HCT116 (cell line): ENCODE measurements around the gene SLC22A5. TPM values are rescaled to one million over a fixed set of nuclear protein-coding genes. Genes with fewer than 3 reads are reported as not detected.

Experiments
- ATAC-seq: fragments of 200-7000 bp; cut with Tn5 transposase; 2 replicates; pipeline ENCODE4 v1.9.1; 2020; ENCODE audit warnings: mild to moderate bottlenecking, moderate library complexity
- BruUV-seq: library from RNA; stranded (reverse); fragments of 400-500 nt; replicated peaks from 2 replicates; lab custom pipeline; 2021; lab: Mats Ljungman, UMichigan
- CTCF ChIA-PET: fragments of 300-600 bp; sonication (Branson Sonifier 250); formaldehyde crosslinking; loops from one replicate; lab custom pipeline; 2021; ENCODE audit warnings: antibody characterized with exemption; lab: Charles Lee
- POLR2A ChIA-PET: fragments of 300-600, 350-600 bp; sonication (Branson Sonifier 250); formaldehyde crosslinking; loops from one replicate; lab custom pipeline; 2021; ENCODE audit warnings: antibody characterized with exemption; lab: Charles Lee
- RAD21 ChIA-PET, 2 experiments: fragments of 300-600 bp; sonication (Branson Sonifier 250); formaldehyde crosslinking; loops; one replicate each; lab custom pipeline; 2023; ENCODE audit warnings: low total read pairs in 2 of 2; ENCODE audit not compliant: uncharacterized antibody in 2 of 2, unreplicated experiment in 2 of 2, low non-redundant PET in 1 of 2; lab: Charles Lee
- DNase-seq: peaks from one replicate; pipeline ENCODE4 v3.0.0-alpha.2; 2010; ENCODE audit warnings: low read depth, low spot score
- H2AFZ ChIP-seq: fragments of 200-600 bp; shearing (Covaris generic), sonication (generic); 2 replicates; pipeline ENCODE4 v1.6.1; 2017; ENCODE audit warnings: low read depth, mixed run types, mixed read lengths, antibody characterized with exemption, low read length; ENCODE audit not compliant: poor library complexity, severe bottlenecking
- H3K27ac ChIP-seq: 2 replicates; pipeline ENCODE4 v1.5.1; 2012; ENCODE audit warnings: low read depth, low read length
- H3K27me3 ChIP-seq: fragments of 200-600 bp; sonication (generic); 2 replicates; pipeline ENCODE4 v1.6.1; 2016; ENCODE audit warnings: mixed run types, low read length, mixed read lengths; ENCODE audit not compliant: insufficient read depth
- H3K36me3 ChIP-seq, 2 experiments: fragments of 200-500 bp in 1 of 2; fragments of 200-600 bp in 1 of 2; sonication (Bioruptor generic) in 1 of 2; sonication (generic) in 1 of 2; 2 replicates each; pipeline versions ENCODE4 v1.5.1 to v1.6.1; 2014 to 2016; ENCODE audit warnings: low read length in 2 of 2, inconsistent platforms in 1 of 2, mixed read lengths in 1 of 2, mixed run types in 1 of 2; ENCODE audit not compliant: insufficient read depth in 2 of 2, control insufficient read depth in 1 of 2
- H3K4me1 ChIP-seq, 2 experiments: fragments of 200-600 bp in 1 of 2; sonication (generic) in 1 of 2; 2 replicates each; pipeline versions ENCODE4 v1.5.1 to v1.6.1; 2012 to 2017; ENCODE audit warnings: low read length in 2 of 2, inconsistent platforms in 1 of 2, mild to moderate bottlenecking in 1 of 2, mixed read lengths in 1 of 2, mixed run types in 1 of 2, moderate library complexity in 1 of 2; ENCODE audit not compliant: insufficient read depth in 2 of 2, control insufficient read depth in 1 of 2
- H3K4me2 ChIP-seq: fragments of 200-600 bp; sonication (generic); 2 replicates; pipeline ENCODE4 v1.6.1; 2017; ENCODE audit warnings: mixed run types, low read length, mixed read lengths
- H3K4me3 ChIP-seq, 2 experiments: fragments of 200-600 bp in 1 of 2; sonication (generic) in 1 of 2; replicated peaks in 1 of 2; 2 replicates each; pipeline ENCODE4 v1.5.1; 2011 to 2016; ENCODE audit warnings: low read length in 2 of 2, control low read depth in 1 of 2, low read depth in 1 of 2, mild to moderate bottlenecking in 1 of 2, mixed read lengths in 1 of 2, mixed run types in 1 of 2
- H3K79me2 ChIP-seq: fragments of 200-600 bp; sonication (generic); 2 replicates; pipeline ENCODE4 v1.6.1; 2017; ENCODE audit warnings: mild to moderate bottlenecking, mixed run types, low read length, moderate library complexity, mixed read lengths; ENCODE audit not compliant: insufficient read depth
- H3K9ac ChIP-seq: fragments of 200-600 bp; sonication (generic); 2 replicates; pipeline ENCODE4 v1.6.1; 2016; ENCODE audit warnings: low read length, mixed read lengths
- H3K9me2 ChIP-seq: fragments of 200-600 bp; sonication (generic), shearing (Covaris generic); 2 replicates; pipeline ENCODE4 v1.6.1; 2017; ENCODE audit warnings: mixed run types, mild to moderate bottlenecking, moderate library complexity; ENCODE audit not compliant: insufficient read depth
- H3K9me3 ChIP-seq, 2 experiments: fragments of 200-500 bp in 1 of 2; fragments of 200-600 bp in 1 of 2; sonication (Bioruptor generic) in 1 of 2; sonication (generic) in 1 of 2; 2 replicates each; pipeline ENCODE4 v1.6.1; 2014 to 2017; ENCODE audit warnings: low read length in 2 of 2, mixed read lengths in 2 of 2, inconsistent platforms in 1 of 2, low read depth in 1 of 2, mild to moderate bottlenecking in 1 of 2, mixed run types in 1 of 2, moderate library complexity in 1 of 2; ENCODE audit not compliant: control insufficient read depth in 1 of 2, insufficient read depth in 1 of 2
- H4K20me1 ChIP-seq: fragments of 200-600 bp; sonication (generic), shearing (Covaris generic); 2 replicates; pipeline ENCODE4 v1.6.1; 2017; ENCODE audit warnings: mixed run types, mild to moderate bottlenecking, moderate library complexity; ENCODE audit not compliant: insufficient read depth
- CBX3 ChIP-seq: IDR thresholded peaks from 2 replicates; pipeline ENCODE4 v1.6.1; 2012; ENCODE audit warnings: low read depth
- CEBPB ChIP-seq: IDR thresholded peaks from 2 replicates; pipeline ENCODE4 v1.6.1; 2012; ENCODE audit warnings: low read depth
- EGR1 ChIP-seq: IDR thresholded peaks from 2 replicates; pipeline ENCODE4 v1.6.1; 2012; ENCODE audit warnings: low read depth
- ELF1 ChIP-seq: IDR thresholded peaks from 2 replicates; pipeline ENCODE4 v1.6.1; 2012; ENCODE audit warnings: low read depth, borderline replicate concordance
- EZH2 ChIP-seq: fragments of 200-600 bp; sonication (generic); IDR thresholded peaks from 2 replicates; pipeline ENCODE4 v1.6.1; 2017; ENCODE audit warnings: antibody characterized with exemption, mixed run types
- EZH2phosphoT487 ChIP-seq: fragments of 200-600 bp; IDR thresholded peaks from 2 replicates; pipeline ENCODE4 v1.6.1; 2018; ENCODE audit warnings: antibody characterized with exemption, borderline replicate concordance
- FOSL1 ChIP-seq: IDR thresholded peaks from 2 replicates; pipeline ENCODE4 v1.6.1; 2012; ENCODE audit warnings: low read depth
- JUND ChIP-seq: IDR thresholded peaks from 2 replicates; pipeline ENCODE4 v1.6.1; 2012
- POLR2A ChIP-seq: IDR thresholded peaks from 2 replicates; pipeline ENCODE4 v1.7.0; 2011; ENCODE audit warnings: borderline replicate concordance; ENCODE audit not compliant: insufficient read depth, insufficient read length; ENCODE audit errors: extremely low read depth
- RAD21 ChIP-seq: IDR thresholded peaks from 2 replicates; pipeline ENCODE4 v1.6.1; 2012; ENCODE audit warnings: low read depth, mild to moderate bottlenecking
- SIN3A ChIP-seq: IDR thresholded peaks from 2 replicates; pipeline ENCODE4 v1.6.1; 2012; ENCODE audit warnings: low read depth
- SP1 ChIP-seq: IDR thresholded peaks from 2 replicates; pipeline ENCODE4 v1.6.1; 2012; ENCODE audit warnings: low read depth
- SRF ChIP-seq: IDR thresholded peaks from 2 replicates; pipeline ENCODE4 v1.6.1; 2012; ENCODE audit warnings: low read depth
- TCF7L2 ChIP-seq: IDR thresholded peaks from 2 replicates; pipeline ENCODE4 v1.7.0; 2011; ENCODE audit warnings: borderline replicate concordance, inconsistent platforms; ENCODE audit not compliant: insufficient read depth, insufficient read length; ENCODE audit errors: extremely low read depth
- YY1 ChIP-seq: IDR thresholded peaks from 2 replicates; pipeline ENCODE4 v1.6.1; 2011; ENCODE audit warnings: low read length, low read depth, moderate library complexity, mild to moderate bottlenecking; ENCODE audit not compliant: insufficient replicate concordance; ENCODE audit errors: extremely low read depth
- ZFX ChIP-seq: fragments of 450-650 bp; IDR thresholded peaks from 2 replicates; pipeline ENCODE4 v1.6.1; 2017
- intact Hi-C: fragments of 100-400 bp; cut with micrococcal nuclease; formaldehyde crosslinking; loops from 2 replicates; pipeline ENCODE4 v1.10.0; 2022
- total RNA-seq: library from RNA; stranded (reverse); gene quantifications from one replicate; pipeline ENCODE4 v1.2.1, GENCODE V29; 2021; ENCODE audit not compliant: unreplicated experiment
- TF ChIP-seq, protein P1 (sequence below): IDR thresholded peaks from 2 replicates; pipeline ENCODE4 v1.6.1; 2011; ENCODE audit warnings: mild to moderate bottlenecking, low read length, moderate library complexity; ENCODE audit not compliant: insufficient replicate concordance; ENCODE audit errors: extremely low read depth
- TF ChIP-seq, protein P2 (sequence below), 3 experiments: fragments of 200-600 bp in 1 of 3; sonication (generic) in 1 of 3; IDR thresholded peaks in 2 of 3; conservative IDR thresholded peaks in 1 of 3; 2 replicates each; pipeline ENCODE4 v1.5.1; 2012 to 2017; ENCODE audit warnings: low read depth in 2 of 3, low read length in 2 of 3, antibody characterized with exemption in 1 of 3, borderline replicate concordance in 1 of 3, control low read depth in 1 of 3, mild to moderate bottlenecking in 1 of 3, mixed read lengths in 1 of 3, mixed run types in 1 of 3, moderate library complexity in 1 of 3; ENCODE audit not compliant: insufficient read depth in 1 of 3
- TF ChIP-seq, protein P3 (sequence below): IDR thresholded peaks from 2 replicates; pipeline ENCODE4 v1.6.1; 2012; ENCODE audit warnings: low read depth

SLC22A5 gene
- total RNA-seq, 1 experiment from 2014 or later = 9.9 TPM

DNA sequence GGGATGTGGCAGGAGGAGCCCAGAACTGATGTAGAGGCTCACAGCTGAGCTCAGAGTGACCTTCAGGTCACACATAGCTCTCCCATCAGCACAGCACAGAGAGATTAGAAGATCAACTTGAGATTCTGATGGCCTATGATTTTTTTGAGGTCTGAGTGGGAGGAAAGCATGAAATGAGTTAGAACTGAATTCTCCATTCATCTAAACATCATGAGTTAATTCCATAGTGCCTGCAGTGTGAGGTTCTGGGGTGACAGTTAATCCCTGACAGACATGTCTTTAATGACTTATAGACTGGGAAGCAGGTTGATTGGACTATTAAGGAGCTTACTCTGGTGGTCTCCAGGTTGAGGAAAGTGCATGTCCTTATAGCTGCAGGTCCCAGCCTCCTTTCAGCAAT is 22.4 kb downstream of the SLC22A5 start:
- DNase-seq (no peak), ATAC-seq (no peak)
- Histone ChIP-seq H3K4me2 (no peak overlapping the region), H3K9me3 (no peaks in the 10 kb centered on the region), H3K27me3 (no peaks in the 10 kb centered on the region), H3K9ac (no peak overlapping the region), H3K36me3 (peaks cover 0 to 19% of the 10 kb centered on the region in 2 experiments; a peak in 2 of 4 replicates), H3K4me1 (peaks cover 39 to 45% of the 10 kb centered on the region in 2 experiments), H4K20me1 (no peaks in the 10 kb centered on the region), H2AFZ (no peak overlapping the region), H3K9me2 (no peaks in the 10 kb centered on the region), H3K4me3 (no peak overlapping the region), H3K27ac (no peak overlapping the region), H3K79me2 (no peaks in the 10 kb centered on the region)
- intact Hi-C loops = no loop called here
- POLR2A ChIA-PET = no interaction called here
- CTCF ChIA-PET = interaction anchor here (1.6 kb wide), 1 partner anchor 8 kb away, joined by 4 read pairs; no protein-coding TSS in a partner anchor
- TF ChIP-seq YY1 = no peak
- TF ChIP-seq SP1 = no peak
- TF ChIP-seq, protein P1, sequence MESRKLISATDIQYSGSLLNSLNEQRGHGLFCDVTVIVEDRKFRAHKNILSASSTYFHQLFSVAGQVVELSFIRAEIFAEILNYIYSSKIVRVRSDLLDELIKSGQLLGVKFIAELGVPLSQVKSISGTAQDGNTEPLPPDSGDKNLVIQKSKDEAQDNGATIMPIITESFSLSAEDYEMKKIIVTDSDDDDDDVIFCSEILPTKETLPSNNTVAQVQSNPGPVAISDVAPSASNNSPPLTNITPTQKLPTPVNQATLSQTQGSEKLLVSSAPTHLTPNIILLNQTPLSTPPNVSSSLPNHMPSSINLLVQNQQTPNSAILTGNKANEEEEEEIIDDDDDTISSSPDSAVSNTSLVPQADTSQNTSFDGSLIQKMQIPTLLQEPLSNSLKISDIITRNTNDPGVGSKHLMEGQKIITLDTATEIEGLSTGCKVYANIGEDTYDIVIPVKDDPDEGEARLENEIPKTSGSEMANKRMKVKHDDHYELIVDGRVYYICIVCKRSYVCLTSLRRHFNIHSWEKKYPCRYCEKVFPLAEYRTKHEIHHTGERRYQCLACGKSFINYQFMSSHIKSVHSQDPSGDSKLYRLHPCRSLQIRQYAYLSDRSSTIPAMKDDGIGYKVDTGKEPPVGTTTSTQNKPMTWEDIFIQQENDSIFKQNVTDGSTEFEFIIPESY = no peak
- no peak for TF ChIP-seq ZFX
- TF ChIP-seq ELF1 = no peak
- TF ChIP-seq TCF7L2 = no peak
- TF ChIP-seq SRF = no peak
- no peak for TF ChIP-seq EZH2
- TF ChIP-seq POLR2A = no peak
- no peak for TF ChIP-seq CEBPB
- TF ChIP-seq CBX3 = no peak
- TF ChIP-seq SIN3A = no peak
- TF ChIP-seq, protein P2, sequence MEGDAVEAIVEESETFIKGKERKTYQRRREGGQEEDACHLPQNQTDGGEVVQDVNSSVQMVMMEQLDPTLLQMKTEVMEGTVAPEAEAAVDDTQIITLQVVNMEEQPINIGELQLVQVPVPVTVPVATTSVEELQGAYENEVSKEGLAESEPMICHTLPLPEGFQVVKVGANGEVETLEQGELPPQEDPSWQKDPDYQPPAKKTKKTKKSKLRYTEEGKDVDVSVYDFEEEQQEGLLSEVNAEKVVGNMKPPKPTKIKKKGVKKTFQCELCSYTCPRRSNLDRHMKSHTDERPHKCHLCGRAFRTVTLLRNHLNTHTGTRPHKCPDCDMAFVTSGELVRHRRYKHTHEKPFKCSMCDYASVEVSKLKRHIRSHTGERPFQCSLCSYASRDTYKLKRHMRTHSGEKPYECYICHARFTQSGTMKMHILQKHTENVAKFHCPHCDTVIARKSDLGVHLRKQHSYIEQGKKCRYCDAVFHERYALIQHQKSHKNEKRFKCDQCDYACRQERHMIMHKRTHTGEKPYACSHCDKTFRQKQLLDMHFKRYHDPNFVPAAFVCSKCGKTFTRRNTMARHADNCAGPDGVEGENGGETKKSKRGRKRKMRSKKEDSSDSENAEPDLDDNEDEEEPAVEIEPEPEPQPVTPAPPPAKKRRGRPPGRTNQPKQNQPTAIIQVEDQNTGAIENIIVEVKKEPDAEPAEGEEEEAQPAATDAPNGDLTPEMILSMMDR (IDR thresholded peaks at IDR 0.05 in 2 of 3, conservative IDR thresholded peaks at IDR 0.05 in 1 of 3; ENCODE audit: borderline replicate concordance in 1 of 3, insufficient read depth in 1 of 3, low read depth in 2 of 3, low read length in 2 of 3) = no peak
- no peak for TF ChIP-seq JUND
- TF ChIP-seq EGR1 = no peak
- no peak for TF ChIP-seq EZH2phosphoT487
- no peak for TF ChIP-seq RAD21
- TF ChIP-seq, protein P3, sequence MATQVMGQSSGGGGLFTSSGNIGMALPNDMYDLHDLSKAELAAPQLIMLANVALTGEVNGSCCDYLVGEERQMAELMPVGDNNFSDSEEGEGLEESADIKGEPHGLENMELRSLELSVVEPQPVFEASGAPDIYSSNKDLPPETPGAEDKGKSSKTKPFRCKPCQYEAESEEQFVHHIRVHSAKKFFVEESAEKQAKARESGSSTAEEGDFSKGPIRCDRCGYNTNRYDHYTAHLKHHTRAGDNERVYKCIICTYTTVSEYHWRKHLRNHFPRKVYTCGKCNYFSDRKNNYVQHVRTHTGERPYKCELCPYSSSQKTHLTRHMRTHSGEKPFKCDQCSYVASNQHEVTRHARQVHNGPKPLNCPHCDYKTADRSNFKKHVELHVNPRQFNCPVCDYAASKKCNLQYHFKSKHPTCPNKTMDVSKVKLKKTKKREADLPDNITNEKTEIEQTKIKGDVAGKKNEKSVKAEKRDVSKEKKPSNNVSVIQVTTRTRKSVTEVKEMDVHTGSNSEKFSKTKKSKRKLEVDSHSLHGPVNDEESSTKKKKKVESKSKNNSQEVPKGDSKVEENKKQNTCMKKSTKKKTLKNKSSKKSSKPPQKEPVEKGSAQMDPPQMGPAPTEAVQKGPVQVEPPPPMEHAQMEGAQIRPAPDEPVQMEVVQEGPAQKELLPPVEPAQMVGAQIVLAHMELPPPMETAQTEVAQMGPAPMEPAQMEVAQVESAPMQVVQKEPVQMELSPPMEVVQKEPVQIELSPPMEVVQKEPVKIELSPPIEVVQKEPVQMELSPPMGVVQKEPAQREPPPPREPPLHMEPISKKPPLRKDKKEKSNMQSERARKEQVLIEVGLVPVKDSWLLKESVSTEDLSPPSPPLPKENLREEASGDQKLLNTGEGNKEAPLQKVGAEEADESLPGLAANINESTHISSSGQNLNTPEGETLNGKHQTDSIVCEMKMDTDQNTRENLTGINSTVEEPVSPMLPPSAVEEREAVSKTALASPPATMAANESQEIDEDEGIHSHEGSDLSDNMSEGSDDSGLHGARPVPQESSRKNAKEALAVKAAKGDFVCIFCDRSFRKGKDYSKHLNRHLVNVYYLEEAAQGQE = no peak
- no peak for TF ChIP-seq FOSL1
- BruUV-seq = no TSS peak
- RAD21 ChIA-PET = no interaction called here
